Panc1 (cell line): Measurements from ENCODE around the gene MEOX2. TPM values are rescaled to one million over a fixed set of nuclear protein-coding genes. Genes with fewer than 3 reads are reported as not detected.

Source experiments
- ATAC-seq: fragments of 200-7000 bp; cut with Tn5 transposase; 2 replicates; pipeline ENCODE4 v1.9.1; 2020; ENCODE audit warnings: mild to moderate bottlenecking, moderate library complexity
- BruUV-seq: library from RNA; stranded (reverse); fragments of 400-500 nt; replicated peaks from 2 replicates; lab custom pipeline; 2021; lab: Mats Ljungman, UMichigan
- CTCF ChIA-PET: fragments of 300-600 bp; sonication (Branson Sonifier 250); formaldehyde crosslinking; loops from one replicate; lab custom pipeline; 2022; ENCODE audit warnings: antibody characterized with exemption; lab: Charles Lee
- POLR2A ChIA-PET: fragments of 300-600 bp; sonication (Branson Sonifier 250); formaldehyde crosslinking; loops from one replicate; lab custom pipeline; 2022; ENCODE audit warnings: antibody characterized with exemption; lab: Charles Lee
- DNase-seq: peaks from one replicate; pipeline ENCODE4 v3.0.0-alpha.2; 2010; ENCODE audit warnings: low read depth, low spot score
- H3K27ac ChIP-seq: 2 replicates; pipeline ENCODE4 v1.5.1; 2011; ENCODE audit warnings: mild to moderate bottlenecking, low read length, inconsistent platforms
- H3K27me3 ChIP-seq: fragments of 200-500 bp; sonication (Bioruptor generic); 2 replicates; pipeline ENCODE4 v1.6.0; 2014; ENCODE audit warnings: low read length, inconsistent platforms; ENCODE audit not compliant: control insufficient read depth, insufficient read depth
- H3K36me3 ChIP-seq: fragments of 200-500 bp; sonication (Bioruptor generic); 2 replicates; pipeline ENCODE4 v1.5.1; 2014; ENCODE audit warnings: inconsistent platforms, mild to moderate bottlenecking, low read length, moderate library complexity; ENCODE audit not compliant: control insufficient read depth, insufficient read depth
- H3K4me1 ChIP-seq: 2 replicates; pipeline ENCODE4 v1.5.1; 2011; ENCODE audit warnings: inconsistent platforms, mild to moderate bottlenecking, low read length, moderate library complexity; ENCODE audit not compliant: control insufficient read depth, insufficient read depth
- H3K4me3 ChIP-seq, 2 experiments: 2 replicates each; pipeline ENCODE4 v1.5.1; 2011 to 2012; ENCODE audit warnings: low read depth in 2 of 2, low read length in 2 of 2, mild to moderate bottlenecking in 2 of 2, inconsistent platforms in 1 of 2, moderate library complexity in 1 of 2
- H3K9me3 ChIP-seq: fragments of 200-500 bp; sonication (Bioruptor generic); 2 replicates; pipeline ENCODE4 v1.5.1; 2014; ENCODE audit warnings: low read depth, mild to moderate bottlenecking, inconsistent platforms, low read length, moderate library complexity; ENCODE audit not compliant: control insufficient read depth, insufficient read depth
- POLR2AphosphoS5 ChIP-seq: IDR thresholded peaks from 2 replicates; pipeline ENCODE4 v1.6.1; 2012; ENCODE audit warnings: mild to moderate bottlenecking, low read depth, low read length, moderate library complexity
- SIN3A ChIP-seq: IDR thresholded peaks from 2 replicates; pipeline ENCODE4 v1.6.1; 2012; ENCODE audit warnings: low read depth, mild to moderate bottlenecking, low read length, moderate library complexity, borderline replicate concordance; ENCODE audit not compliant: insufficient read depth
- TCF7L2 ChIP-seq: IDR thresholded peaks from 2 replicates; pipeline ENCODE4 v1.6.1; 2011; ENCODE audit warnings: mild to moderate bottlenecking, low read depth, low read length, inconsistent platforms
- in situ Hi-C: cut with HindIII; loops from 2 replicates; pipeline ENCODE4 v1.10.0; 2016; ENCODE audit warnings: low sequenced_read_pairs, low pct_unique_long_range_greater_than_20kb
- intact Hi-C: fragments of 100-400 bp; cut with micrococcal nuclease; formaldehyde crosslinking; loops from one replicate; pipeline ENCODE4 v1.10.0; 2022; ENCODE audit not compliant: unreplicated experiment
- total RNA-seq: library from RNA; stranded (reverse); gene quantifications from one replicate; pipeline ENCODE4 v1.2.1, GENCODE V29; 2021; ENCODE audit not compliant: unreplicated experiment
- TF ChIP-seq, protein P1 (sequence below): fragments of 450-650 bp; IDR thresholded peaks from 2 replicates; pipeline ENCODE4 v1.5.1; 2017; ENCODE audit warnings: mild to moderate bottlenecking
- TF ChIP-seq, protein P2 (sequence below), 2 experiments: IDR thresholded peaks; 2 replicates each; pipeline ENCODE4 v1.6.1; 2011 to 2012; ENCODE audit warnings: low read depth in 2 of 2, control low read depth in 1 of 2, low read length in 1 of 2, mild to moderate bottlenecking in 1 of 2, moderate library complexity in 1 of 2; ENCODE audit not compliant: insufficient read depth in 1 of 2

The MEOX2 gene
- total RNA-seq, 1 experiment from 2014 or later = not detected

DNA sequence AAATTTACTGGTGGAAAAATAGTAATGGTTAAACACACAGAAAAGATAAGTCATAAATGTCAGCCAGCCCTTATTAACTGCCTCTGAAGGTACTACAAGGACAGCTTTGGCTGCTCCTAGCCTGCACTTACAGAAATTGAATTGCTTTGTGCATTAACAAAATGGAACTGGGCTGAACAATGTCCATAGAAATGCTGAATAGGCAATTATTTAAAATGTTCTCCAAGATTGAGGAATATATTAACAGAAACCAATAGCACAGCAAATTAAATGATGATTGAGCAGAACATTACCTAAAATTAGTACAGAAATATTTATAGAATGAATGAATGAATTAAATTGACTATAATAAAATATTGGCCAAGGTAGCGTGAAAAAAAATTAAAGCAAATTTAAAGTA, 82.3 kb downstream of the MEOX2 start:
- BruUV-seq = no TSS peak
- H3K9me3 ChIP-seq = peaks cover 4% of the 10 kb centered on the region; the same call in 1 of the 2 replicates
- intact Hi-C loops (no loop called here), in situ Hi-C loops (no loop called here)
- ChIA-PET CTCF (no interaction called here), POLR2A (no interaction called here)
- TF ChIP-seq, protein P1, sequence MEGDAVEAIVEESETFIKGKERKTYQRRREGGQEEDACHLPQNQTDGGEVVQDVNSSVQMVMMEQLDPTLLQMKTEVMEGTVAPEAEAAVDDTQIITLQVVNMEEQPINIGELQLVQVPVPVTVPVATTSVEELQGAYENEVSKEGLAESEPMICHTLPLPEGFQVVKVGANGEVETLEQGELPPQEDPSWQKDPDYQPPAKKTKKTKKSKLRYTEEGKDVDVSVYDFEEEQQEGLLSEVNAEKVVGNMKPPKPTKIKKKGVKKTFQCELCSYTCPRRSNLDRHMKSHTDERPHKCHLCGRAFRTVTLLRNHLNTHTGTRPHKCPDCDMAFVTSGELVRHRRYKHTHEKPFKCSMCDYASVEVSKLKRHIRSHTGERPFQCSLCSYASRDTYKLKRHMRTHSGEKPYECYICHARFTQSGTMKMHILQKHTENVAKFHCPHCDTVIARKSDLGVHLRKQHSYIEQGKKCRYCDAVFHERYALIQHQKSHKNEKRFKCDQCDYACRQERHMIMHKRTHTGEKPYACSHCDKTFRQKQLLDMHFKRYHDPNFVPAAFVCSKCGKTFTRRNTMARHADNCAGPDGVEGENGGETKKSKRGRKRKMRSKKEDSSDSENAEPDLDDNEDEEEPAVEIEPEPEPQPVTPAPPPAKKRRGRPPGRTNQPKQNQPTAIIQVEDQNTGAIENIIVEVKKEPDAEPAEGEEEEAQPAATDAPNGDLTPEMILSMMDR = no peak
- no peak for TF ChIP-seq POLR2AphosphoS5
- no peak for TF ChIP-seq TCF7L2
- no peak for TF ChIP-seq SIN3A
- TF ChIP-seq, protein P2, sequence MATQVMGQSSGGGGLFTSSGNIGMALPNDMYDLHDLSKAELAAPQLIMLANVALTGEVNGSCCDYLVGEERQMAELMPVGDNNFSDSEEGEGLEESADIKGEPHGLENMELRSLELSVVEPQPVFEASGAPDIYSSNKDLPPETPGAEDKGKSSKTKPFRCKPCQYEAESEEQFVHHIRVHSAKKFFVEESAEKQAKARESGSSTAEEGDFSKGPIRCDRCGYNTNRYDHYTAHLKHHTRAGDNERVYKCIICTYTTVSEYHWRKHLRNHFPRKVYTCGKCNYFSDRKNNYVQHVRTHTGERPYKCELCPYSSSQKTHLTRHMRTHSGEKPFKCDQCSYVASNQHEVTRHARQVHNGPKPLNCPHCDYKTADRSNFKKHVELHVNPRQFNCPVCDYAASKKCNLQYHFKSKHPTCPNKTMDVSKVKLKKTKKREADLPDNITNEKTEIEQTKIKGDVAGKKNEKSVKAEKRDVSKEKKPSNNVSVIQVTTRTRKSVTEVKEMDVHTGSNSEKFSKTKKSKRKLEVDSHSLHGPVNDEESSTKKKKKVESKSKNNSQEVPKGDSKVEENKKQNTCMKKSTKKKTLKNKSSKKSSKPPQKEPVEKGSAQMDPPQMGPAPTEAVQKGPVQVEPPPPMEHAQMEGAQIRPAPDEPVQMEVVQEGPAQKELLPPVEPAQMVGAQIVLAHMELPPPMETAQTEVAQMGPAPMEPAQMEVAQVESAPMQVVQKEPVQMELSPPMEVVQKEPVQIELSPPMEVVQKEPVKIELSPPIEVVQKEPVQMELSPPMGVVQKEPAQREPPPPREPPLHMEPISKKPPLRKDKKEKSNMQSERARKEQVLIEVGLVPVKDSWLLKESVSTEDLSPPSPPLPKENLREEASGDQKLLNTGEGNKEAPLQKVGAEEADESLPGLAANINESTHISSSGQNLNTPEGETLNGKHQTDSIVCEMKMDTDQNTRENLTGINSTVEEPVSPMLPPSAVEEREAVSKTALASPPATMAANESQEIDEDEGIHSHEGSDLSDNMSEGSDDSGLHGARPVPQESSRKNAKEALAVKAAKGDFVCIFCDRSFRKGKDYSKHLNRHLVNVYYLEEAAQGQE (IDR thresholded peaks at IDR 0.05; ENCODE audit: insufficient read depth in 1 of 2, low read depth in 2 of 2, low read length in 1 of 2) = no peak
- H3K27ac ChIP-seq = no peak overlapping the region
- DNase-seq = no peak
- H3K4me1 ChIP-seq = no peaks in the 10 kb centered on the region
- no peaks in the 10 kb centered on the region for H3K27me3 ChIP-seq
- ATAC-seq = no peak
- no peaks in the 10 kb centered on the region for H3K36me3 ChIP-seq
- no peak overlapping the region for H3K4me3 ChIP-seq

DNA sequence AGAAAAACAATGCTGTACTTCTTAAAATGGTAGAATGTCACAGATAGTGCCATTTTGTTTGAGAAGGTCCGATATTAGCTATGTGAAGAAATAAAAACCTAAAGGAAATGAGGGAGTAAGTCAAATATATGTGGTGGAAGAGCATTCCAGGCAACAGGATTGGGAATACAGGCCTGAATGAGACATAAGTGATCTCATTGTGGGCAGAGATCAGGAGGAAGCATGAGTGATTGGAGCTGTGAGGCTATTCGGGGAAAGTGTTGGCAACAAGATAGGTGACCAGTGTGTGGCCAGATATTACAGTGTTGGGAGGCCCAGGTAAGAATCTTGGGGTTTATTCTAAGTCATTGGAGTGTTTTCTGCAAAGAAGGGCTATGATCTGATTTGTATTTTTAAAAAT, 83.4 kb downstream of the MEOX2 start:
- intact Hi-C loops (no loop called here), in situ Hi-C loops (no loop called here)
- Histone ChIP-seq H3K4me3 (no peak overlapping the region), H3K27me3 (no peaks in the 10 kb centered on the region), H3K4me1 (no peaks in the 10 kb centered on the region), H3K9me3 (peaks cover 4% of the 10 kb centered on the region; the same call in 1 of the 2 replicates), H3K27ac (no peak overlapping the region), H3K36me3 (no peaks in the 10 kb centered on the region)
- DNase-seq (no peak), ATAC-seq (no peak)
- POLR2A ChIA-PET = no interaction called here
- BruUV-seq = no TSS peak
- TF ChIP-seq, protein P2 (IDR thresholded peaks at IDR 0.05; ENCODE audit: insufficient read depth in 1 of 2, low read depth in 2 of 2, low read length in 1 of 2) = no peak
- no peak for TF ChIP-seq POLR2AphosphoS5
- TF ChIP-seq, protein P1 = no peak
- TF ChIP-seq TCF7L2 = no peak
- TF ChIP-seq SIN3A = no peak
- CTCF ChIA-PET = no interaction called here
